Astrocyte (in vitro differentiated cells and primary cell): ENCODE results near the gene APRT.

Experiments
- EZH2 ChIP-seq: IDR thresholded peaks from 2 replicates; pipeline ENCODE4 v1.6.1; 2012; ENCODE audit warnings: mild to moderate bottlenecking, low read length, inconsistent platforms; ENCODE audit not compliant: insufficient read depth
- TF ChIP-seq, protein P1 (sequence below): IDR thresholded peaks from 2 replicates; pipeline ENCODE4 v1.5.1; 2011; ENCODE audit warnings: low read depth, mild to moderate bottlenecking, inconsistent platforms, low read length, moderate library complexity; ENCODE audit not compliant: insufficient read depth

GRCh38 chr16:88790312-88791211, 21.2 kb downstream of the APRT start:
- TF ChIP-seq, protein P1, sequence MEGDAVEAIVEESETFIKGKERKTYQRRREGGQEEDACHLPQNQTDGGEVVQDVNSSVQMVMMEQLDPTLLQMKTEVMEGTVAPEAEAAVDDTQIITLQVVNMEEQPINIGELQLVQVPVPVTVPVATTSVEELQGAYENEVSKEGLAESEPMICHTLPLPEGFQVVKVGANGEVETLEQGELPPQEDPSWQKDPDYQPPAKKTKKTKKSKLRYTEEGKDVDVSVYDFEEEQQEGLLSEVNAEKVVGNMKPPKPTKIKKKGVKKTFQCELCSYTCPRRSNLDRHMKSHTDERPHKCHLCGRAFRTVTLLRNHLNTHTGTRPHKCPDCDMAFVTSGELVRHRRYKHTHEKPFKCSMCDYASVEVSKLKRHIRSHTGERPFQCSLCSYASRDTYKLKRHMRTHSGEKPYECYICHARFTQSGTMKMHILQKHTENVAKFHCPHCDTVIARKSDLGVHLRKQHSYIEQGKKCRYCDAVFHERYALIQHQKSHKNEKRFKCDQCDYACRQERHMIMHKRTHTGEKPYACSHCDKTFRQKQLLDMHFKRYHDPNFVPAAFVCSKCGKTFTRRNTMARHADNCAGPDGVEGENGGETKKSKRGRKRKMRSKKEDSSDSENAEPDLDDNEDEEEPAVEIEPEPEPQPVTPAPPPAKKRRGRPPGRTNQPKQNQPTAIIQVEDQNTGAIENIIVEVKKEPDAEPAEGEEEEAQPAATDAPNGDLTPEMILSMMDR: no peak
- no peak for TF ChIP-seq EZH2
